SK-N-MC (cell line): ENCODE measurements around the gene C17orf107.

ENCODE experiments used
- EZH2 ChIP-seq: fragments of 200-600 bp; sonication (generic); IDR thresholded peaks from one replicate; pipeline ENCODE4 v1.6.1; 2017; ENCODE audit warnings: antibody characterized with exemption
- POLR2AphosphoS5 ChIP-seq: IDR thresholded peaks from 2 replicates; pipeline ENCODE4 v1.6.1; 2012; ENCODE audit warnings: mild to moderate bottlenecking, low read depth, low read length, borderline replicate concordance

- TF ChIP-seq EZH2 (no peak), POLR2AphosphoS5 (no peak)
These were observed 46.1 kb upstream of the C17orf107 start for GRCh38 chr17:4853208-4853671.
